SK-N-SH treated with all-trans-retinoic acid at 6 μM for 48 hours (cell line): ENCODE data around the gene SLC52A1.

Source experiments
- ARNTL ChIP-seq: fragments of 450-650 bp; formaldehyde crosslinking; IDR thresholded peaks from 2 replicates; pipeline ENCODE4 v1.5.0; 2020; ENCODE audit warnings: low read depth, mild to moderate bottlenecking, moderate library complexity, borderline replicate concordance
- BACH2 ChIP-seq: fragments of 250-450 bp; sonication (Bioruptor Pico); IDR thresholded peaks from 2 replicates; pipeline ENCODE4 v1.9.0; 2021; ENCODE audit warnings: mild to moderate bottlenecking, borderline replicate concordance
- CREB5 ChIP-seq: fragments of 250-450 bp; sonication (Bioruptor Pico); IDR thresholded peaks from 2 replicates; pipeline ENCODE4 v1.5.1; 2020; ENCODE audit warnings: low read depth, mild to moderate bottlenecking, moderate library complexity
- CSDC2 ChIP-seq: fragments of 250-450 bp; sonication (Bioruptor Pico); IDR thresholded peaks from 2 replicates; pipeline ENCODE4 v1.5.0; 2020; ENCODE audit warnings: mild to moderate bottlenecking, moderate library complexity
- ESRRG ChIP-seq: fragments of 250-450 bp; sonication (Bioruptor Pico); IDR thresholded peaks from 2 replicates; pipeline ENCODE4 v1.6.1; 2021; ENCODE audit warnings: mild to moderate bottlenecking
- PATZ1 ChIP-seq: fragments of 250-450 bp; sonication (Bioruptor Pico); IDR thresholded peaks from 2 replicates; pipeline ENCODE4 v1.8.0; 2020; ENCODE audit warnings: mild to moderate bottlenecking, moderate library complexity, borderline replicate concordance
- SNAI2 ChIP-seq: fragments of 250-450 bp; sonication (Bioruptor Pico); IDR thresholded peaks from 2 replicates; pipeline ENCODE4 v1.5.0; 2020; ENCODE audit warnings: mild to moderate bottlenecking, moderate library complexity
- TOX ChIP-seq: fragments of 250-450 bp; sonication (Bioruptor Pico); IDR thresholded peaks from 2 replicates; pipeline ENCODE4 v1.8.0; 2021; ENCODE audit warnings: mild to moderate bottlenecking, moderate library complexity, borderline replicate concordance
- ZC3H10 ChIP-seq: fragments of 250-450 bp; sonication (Bioruptor Pico); IDR thresholded peaks from 2 replicates; pipeline ENCODE4 v1.5.1; 2021; ENCODE audit warnings: mild to moderate bottlenecking, moderate library complexity
- ZNF8 ChIP-seq: fragments of 450-650 bp; formaldehyde crosslinking; IDR thresholded peaks from 2 replicates; pipeline ENCODE4 v1.5.0; 2020; ENCODE audit warnings: mild to moderate bottlenecking, moderate library complexity

GRCh38 chr17:5027916-5028315, 7.3 kb downstream of the SLC52A1 start:
- TF ChIP-seq CREB5 (CRISPR knock-in tag) (no peak), ESRRG (no peak), ARNTL (CRISPR knock-in tag) (no peak), BACH2 (CRISPR knock-in tag) (no peak), PATZ1 (no peak), CSDC2 (CRISPR knock-in tag) (no peak), TOX (CRISPR knock-in tag) (no peak), ZNF8 (no peak), ZC3H10 (no peak), SNAI2 (CRISPR knock-in tag) (no peak)
